HG03571 (cell line): ENCODE results near the gene NCAPD3.
A peak's percentile ranks its signal among the peaks of the same experiment; 100 is the strongest.

ENCODE experiments used
- ATAC-seq: cut with Tn5 transposase; IDR thresholded peaks from one replicate; pipeline ENCODE4 v1.9.1; 2021; ENCODE audit not compliant: unreplicated experiment

The NCAPD3 gene

DNA sequence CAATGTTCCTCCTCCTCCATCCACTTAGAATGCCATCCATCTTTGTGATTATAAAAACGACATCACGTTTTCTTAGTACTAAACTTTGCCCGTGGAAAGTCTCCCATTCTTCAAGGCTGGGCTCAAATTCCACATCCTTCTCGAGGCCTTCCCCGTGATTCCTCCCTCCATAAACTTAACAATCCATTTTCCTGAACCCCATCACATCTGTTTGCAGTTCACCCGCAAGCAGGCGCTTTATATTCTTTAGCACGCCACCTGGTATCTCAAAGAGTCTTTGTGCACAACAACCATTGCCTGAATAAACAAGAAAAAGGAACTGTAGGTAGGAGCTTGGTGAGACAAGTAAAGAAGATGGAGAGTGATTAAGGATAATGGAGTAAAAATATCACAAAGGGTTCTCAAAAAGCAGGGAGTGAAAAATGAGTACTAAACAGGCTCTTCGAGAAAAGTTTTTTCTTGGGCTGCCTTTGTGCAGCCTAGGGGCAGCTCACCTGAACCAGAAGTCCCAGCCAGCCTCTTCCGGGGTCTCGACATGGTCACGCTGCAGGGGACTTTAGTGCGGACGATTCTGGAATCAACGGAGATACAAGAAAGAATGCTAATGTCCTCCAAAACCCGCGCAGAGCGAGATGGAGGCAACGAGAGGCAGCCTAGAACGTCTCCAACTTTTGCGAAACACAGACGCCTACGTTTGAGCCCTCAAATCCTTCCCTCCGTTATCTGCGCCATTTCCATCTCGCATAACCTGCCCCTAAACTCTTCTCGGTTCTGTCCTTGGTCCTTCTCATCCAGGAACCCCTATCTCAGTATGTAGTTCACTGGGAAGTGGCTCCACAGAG is 28.8 kb upstream of the NCAPD3 start:
- peak; percentile 24 for ATAC-seq

DNA sequence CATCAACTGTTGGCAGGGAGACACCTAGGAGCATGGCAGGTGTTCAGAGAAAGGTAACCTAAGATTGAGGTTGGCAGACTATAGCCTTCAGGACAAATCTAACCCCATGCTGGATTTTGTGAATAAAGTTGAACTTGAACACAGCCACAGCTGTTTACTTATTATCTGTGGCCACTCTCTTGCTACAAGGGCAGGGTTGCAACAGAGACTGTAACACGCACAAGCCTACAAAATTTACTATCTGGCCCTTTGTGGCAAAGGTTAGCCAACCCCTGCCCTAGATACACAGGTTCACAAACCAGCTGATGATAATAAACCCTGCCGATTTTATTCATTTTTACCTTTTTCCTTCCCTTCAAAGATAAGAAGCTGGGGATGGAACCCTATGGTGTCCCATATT is 26.9 kb upstream of the NCAPD3 start:
- ATAC-seq, result no peak

DNA sequence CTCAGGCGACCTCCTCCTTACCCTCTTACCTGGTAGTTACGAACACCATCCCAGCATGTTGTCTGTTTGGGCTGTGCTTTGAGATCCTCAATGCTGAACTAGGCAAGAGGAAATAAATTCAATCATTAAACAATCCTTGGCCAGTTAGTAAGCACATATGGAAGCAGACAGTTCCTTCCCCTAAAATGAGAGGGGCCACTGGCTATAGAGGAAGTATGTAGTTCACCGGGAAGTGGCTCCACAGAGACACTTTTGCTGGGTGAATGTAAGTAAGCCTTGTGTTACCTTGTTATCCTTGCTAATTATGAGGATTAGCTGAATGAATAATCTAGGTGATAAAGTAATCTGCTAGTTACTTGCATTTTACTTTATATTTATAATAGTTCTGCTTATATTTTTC is 26.5 kb upstream of the NCAPD3 start:
- ATAC-seq, result no peak

DNA sequence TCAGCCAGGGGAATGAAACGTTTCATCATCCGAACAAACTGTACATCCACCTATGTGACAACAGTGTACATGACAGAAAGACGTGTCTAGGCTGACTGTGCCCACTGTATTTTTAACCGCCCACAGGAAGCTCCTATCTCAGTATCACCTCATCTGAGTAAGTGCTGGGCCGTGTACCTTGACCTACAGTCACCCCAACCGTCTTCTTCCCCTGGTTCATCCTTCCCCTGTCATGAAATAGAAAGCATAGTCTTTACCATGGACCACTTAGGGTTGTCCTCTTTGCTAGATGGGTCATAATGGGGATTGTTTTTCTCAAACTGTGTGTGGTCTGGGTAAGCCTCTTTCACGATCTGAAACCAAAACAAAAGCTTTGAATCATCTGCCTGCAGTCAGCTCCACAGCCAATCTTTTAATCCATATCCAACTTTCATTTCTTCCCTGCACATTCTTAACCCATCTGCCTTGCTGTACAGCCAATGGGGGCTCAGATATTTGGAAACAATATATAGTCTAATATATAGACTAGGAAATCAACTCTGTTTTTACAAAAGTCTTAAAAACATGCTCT is 25.2 kb upstream of the NCAPD3 start:
- ATAC-seq, result no peak

DNA sequence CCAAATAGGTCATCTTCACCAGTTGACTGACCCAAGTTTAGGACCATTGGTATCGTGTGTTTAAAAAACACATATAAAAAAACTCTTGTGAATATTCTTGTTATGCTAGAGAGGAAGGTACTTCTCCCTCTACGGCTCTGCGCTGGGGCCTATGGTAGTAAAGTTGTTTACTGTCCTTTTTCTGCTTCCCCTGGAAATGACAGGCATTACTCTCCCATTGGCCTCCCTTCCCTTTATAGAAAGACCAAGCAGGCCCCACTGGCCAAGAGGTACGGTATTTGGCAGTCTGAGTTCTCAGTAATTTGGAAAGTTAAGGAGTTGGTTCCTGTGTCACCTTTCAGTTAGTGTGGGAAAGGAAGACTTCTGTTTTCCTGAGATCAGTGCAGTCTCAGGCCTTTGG is 22.9 kb upstream of the NCAPD3 start:
- no peak for ATAC-seq

DNA sequence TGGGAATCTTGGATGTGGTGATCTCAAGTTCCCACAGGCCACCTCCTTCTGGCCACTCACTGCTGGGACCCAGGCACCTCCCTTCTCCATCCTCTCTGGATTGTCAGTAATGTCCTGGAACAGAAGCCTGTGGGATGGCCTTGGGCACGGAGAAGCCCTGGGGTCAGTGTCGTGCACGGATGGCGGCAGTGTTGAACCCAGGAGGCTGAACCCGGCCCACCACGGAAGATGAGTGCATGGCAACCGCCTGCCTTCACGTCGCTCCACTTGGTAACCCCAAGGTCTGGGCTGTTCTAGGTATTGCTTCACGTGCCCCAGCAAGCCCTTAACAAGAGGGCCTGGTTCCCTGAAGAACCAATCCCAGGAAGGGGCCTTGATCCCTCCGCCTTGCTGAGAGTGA is 22.3 kb upstream of the NCAPD3 start:
- ATAC-seq, result no peak

DNA sequence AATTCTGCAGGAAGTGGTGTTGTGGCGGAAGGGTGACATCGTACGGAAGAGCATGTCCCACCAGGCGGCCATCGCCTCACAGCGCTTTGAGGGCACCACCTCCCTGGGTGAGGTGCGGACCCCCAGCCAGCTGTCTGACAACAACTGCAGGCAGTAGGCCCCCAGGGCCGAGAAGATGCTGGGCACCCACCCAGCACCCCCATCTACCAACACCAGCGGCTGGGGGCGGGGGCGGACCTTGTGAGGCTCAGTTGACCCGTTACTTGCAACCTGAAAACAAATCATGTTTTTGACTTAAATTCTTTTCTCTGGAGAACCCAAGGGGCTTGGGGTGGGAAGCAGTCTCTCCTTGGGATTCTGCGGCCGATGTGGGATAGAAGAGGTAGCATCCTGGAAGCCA is 21.7 kb upstream of the NCAPD3 start:
- ATAC-seq, result no peak

DNA sequence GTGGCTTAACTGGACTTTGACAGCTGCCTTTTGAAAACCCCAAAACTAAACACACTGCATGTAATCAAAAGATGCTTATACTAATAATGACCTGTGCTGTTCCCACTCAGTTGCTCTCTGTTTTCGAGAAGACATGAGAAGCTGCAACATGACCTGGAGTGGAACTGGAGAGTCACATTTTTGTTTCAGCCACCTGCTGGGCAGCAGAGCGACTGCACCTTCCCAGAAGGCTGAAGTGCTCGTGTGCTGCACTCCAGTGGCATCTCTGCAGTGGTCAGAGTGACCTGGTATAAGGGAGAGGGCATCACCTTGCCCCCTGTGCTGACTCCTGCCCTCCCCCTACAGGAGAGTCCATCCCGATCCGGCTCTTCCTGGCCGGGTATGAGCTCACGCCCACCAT is 20.8 kb upstream of the NCAPD3 start:
- ATAC-seq, result peak; percentile 87

DNA sequence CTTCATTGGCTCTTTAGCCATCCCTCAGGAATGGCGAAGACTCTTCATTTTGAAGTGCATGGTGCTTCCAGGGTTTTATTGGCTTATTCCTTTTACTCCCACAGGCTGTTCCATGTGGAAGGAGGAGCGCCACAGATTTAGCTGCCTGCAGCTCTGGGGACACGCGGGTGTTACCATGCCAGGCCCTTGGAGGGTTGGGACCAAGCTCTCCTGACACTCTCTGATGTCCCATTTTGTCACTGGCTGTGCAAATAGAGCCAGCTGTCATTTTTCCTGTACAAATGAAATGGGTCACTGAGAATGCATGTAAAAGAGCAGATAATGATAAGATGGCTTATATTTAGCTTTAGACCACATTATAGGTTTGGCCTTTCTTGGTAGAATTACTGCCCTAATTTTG is 20.1 kb upstream of the NCAPD3 start:
- ATAC-seq, result no peak

DNA sequence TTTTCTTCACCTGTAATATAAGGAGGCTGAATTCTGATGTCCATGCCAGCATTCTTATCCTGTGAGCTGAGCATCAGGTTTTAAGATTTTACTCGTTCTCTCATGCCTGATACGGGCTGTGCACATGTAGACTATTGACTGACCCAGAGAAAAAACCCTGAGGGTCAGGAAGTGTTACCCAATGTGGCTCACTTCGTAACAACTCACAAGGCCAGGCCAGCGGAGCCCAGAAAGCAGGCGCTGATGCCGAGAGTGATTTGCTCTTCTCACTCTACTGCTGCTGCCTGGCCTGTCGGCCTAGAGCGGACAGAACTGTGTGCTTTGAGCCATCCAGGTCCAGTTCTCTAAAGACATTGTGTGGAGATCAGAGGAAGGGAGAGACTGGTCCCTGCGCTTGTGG is 18.6 kb upstream of the NCAPD3 start:
- ATAC-seq, result no peak

DNA sequence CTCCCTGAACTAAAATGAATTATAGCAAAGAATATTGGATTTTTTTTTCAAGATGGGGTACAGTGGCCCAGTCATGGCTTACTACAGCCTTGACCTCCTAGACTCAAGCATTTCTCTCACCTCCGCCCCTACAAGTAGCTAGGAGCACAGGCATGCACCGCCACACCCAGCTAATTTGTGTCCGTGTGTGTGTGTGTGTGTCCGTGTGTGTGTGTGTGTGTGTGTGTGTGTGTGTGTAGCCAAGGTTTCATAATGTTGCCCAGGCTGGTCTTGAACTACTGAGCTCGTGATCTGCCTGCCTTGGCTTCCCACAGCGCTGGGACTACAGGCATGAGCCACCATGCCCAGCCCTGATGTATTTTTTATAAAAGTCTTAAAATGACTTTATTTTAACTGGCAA is 16.8 kb upstream of the NCAPD3 start:
- ATAC-seq, result no peak

DNA sequence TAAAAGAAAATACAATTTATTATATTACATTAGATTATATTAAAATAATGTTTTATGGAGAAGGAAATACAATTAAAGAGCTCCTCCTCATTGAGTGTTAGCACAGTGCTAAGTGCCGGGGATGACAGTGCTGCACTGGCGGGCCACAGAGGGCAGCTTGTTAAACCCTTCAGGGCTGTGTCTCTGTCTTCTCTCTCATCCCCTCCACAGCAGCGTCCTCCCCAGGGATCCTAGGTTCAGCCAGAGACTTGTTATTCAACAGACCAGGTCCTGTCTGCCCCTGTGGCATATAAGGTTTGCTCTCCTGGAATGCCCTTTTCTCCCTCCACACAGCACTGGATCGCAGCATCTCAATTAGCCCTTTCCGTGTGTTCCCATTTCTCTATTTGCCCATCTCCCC is 15.2 kb upstream of the NCAPD3 start:
- ATAC-seq, result no peak

DNA sequence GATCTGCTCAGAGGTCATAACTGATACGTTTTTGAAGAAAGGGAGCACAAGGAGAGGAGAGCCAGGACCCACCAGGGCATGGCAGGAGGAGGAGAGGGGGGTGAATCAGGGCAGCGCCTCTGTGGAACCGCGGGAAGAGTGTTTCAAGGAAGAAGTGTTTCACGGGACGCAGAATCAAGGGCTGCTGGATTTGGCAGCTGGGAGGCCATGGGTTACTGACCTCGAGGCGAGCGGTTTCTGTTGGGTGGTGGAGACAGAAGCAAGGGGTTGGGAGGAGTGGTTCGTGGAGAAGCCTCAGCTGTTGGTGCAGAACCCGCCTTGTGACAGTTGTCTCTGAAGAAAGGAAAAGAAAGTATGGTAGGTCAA is 13.8 kb upstream of the NCAPD3 start:
- no peak for ATAC-seq

DNA sequence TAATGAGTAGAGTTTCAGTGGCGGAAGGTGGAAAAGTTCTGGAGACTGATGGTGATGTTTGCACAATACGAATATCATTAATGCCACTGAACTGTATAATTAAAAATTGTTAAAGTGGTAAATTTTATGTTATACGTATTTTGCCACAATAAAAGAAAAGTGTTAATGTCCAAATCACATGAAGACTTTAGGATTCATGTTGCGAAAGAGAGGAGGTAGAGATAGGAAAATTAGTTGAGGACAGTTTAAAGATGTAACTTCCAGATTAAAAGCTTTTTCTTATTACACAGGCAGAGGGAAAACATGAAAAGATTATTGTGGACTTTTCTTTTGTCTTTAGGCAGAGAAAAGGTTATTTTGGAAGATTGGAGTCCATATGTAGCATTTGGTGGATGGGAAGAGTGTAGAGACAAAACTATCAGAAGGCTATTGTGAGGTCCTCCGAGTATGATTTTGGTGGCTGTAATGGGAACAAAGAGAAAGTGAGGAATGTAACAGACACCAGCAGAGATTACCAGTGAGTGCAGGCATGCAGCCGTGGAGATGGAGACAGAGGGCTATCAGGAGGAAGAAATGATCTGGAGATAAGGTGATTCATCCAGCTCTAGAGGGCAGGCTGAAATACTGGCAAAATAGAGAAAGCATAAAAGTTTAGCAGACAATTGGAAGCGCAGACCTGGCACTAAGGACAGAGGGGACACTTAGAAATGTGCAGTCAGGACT is 13.2 kb upstream of the NCAPD3 start:
- no peak for ATAC-seq

DNA sequence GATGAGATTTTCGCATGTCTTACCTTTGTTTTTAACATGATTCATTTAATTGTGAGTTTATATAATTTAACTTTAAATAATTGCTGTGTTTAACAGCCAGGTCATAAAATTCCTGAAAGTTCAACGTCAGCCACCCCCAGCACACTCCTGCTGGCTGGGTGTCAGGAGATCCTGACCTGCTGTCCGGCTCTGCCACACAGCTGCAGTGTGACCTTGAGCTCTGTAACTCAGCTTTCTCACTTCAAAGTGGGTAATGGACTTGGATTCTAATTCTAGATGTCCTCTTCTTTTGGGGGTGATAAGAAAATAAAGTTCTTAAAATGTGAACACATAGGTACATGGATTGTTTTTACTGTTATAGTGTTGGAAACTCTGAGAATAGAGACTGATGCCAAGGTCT is 11.6 kb upstream of the NCAPD3 start:
- ATAC-seq, result no peak

DNA sequence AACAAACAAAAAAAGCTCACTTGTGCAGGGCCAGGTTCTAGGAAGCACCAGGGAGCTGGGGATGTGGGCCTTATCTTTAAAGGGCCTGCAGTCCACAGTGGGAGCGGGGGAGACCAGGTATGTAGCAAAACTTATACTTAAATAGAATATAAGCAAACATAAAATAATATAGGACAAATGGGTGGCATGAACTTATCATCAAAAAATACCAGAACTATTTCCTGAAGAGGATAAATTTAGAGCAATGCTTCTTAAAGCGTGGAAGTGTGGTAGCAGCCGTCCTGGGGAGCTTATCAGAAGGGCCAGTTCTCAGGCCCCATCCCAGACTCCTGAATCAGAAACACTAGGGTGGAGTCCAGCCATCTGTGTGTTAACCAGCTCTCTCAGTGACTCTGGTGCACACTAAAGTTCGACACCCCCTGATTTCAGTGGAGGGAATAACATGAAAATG is 10.0 kb upstream of the NCAPD3 start:
- no peak for ATAC-seq

DNA sequence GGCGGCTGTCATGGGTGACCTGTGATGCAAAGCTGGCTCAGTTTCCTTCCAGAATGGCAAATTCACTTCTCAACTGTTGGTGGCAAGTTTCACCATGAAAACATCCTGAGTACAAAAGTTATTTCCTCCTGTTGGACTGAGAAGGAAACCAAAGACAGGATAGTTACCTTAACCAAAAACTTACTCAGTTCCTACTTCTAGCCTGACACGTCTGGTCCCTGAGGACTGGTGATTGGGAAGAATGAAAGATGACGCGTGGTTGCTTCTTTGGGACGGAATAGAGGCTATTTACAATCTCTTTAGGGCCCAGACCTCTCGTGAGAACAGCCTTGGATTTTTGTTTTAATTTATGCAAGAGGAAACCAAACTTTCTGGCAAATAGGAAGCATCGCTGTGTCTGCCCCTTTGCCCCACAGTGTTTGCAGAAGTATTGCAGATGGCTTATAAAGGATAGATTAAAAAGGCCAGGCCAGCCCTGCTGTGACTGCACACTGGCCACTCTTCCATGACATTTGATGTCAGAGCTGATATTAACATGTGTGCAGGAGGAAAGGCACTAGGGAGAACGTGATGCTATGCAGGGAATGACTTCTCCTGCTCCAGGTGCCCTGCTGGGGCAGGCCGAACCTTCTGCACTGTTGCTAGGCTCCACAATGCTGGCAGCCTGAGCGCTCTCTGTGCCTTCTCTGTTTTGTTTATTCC is 8.3 kb upstream of the NCAPD3 start:
- no peak for ATAC-seq

DNA sequence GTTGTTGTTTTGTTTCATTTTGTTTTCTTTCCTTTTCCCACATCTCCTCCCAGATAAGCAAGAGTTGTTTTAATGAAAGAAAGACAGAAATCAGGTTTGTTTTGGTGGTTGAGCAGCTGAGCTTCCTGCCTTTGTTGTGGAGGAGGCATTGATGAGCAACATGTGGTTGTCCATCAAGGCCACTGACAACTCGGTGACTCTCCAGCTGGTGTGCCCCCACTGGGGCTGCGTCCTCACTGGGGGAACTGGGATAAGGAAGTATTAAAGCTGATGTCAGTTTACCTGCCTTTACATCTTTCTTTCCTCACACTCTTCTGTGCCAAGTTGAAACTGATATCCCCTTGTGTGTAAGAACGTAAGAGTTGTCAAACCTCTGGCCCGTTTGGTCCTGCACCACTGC is 6.6 kb upstream of the NCAPD3 start:
- ATAC-seq, result no peak

DNA sequence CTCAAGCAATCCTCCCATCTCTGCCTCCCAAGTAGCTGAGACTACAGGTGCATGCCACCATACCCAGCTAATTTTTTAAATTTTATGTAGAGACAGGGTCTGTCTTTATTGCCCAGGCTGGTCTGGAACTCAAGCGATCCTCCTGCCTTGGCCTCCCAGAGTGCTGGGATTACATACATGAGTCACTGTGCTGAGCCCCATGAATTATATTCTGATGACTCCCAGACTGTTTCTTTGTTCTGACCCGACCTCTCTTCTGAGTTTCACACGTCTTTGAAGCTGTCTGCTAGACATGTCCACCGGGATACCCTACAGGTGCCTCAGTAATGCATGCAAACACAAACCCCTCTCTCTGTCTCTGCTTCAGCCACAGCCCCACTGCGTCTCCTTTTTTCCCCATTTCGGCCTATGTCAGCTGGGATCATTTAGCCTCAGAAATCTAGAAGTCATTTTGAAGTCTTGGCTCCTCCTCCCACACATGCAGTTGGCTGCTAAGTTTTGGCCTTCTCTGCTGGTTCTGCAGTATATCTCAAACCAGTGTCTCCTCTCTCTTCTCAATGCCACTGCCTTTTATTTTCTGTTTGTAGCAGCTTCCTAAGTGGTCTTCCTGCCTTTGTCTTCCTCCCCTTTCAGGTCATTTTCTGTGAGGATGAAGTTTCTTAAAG is 5.5 kb upstream of the NCAPD3 start:
- ATAC-seq, result no peak

DNA sequence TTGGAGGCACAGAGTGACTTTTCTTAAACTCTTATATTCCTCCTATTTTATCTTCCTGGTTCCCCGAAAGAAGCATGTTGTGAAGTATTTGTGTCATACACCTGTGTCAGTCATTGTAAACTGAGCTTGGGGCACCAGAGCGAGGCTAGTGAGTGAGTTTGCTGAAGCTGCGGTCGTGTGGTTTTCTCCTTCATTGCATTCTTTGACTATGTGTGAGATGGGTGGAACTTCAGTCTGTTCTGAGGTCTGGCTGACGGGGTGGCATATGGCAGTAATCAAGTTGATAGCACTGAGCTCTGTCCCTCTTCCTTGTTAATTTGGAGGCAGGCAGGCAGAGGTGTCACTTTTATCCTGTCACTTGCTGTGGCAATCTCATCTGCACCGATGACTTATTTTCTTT is 4.9 kb upstream of the NCAPD3 start:
- ATAC-seq, result peak; percentile 58

DNA sequence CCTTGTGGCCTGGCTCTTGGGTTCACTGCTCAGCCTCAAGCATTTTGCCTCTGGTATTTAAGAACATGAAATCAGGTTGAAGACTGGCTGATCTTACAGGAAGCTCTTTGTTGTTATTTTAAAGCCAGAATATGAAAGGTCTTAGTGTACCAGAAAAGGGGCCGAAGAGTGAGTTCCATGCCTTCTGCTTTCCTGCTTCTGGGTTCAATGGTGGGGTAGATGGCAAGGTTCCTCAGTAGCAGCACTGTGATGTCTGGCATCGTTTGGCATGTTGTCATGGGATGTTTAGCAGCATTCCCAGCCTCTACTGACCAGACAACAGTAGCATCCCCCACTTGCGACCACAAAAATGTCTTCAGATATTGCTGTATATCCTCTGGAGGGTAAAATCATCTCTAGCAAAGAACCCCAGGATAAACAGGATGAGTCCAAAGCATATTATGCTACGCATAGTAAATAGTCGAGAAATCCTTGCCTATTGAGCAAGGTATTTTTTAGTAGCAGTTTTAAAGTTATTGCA is 3.1 kb upstream of the NCAPD3 start:
- no peak for ATAC-seq
